ENCODE data around the gene PIKFYVE.

GRCh38 chr2:208255557-208256106 lies 10.4 kb upstream of the PIKFYVE start:
- TF ChIP-seq CTCF (IDR thresholded peaks at IDR 0.05) (peak in 2 of 3 donors; percentile 3 to 4), POLR2A (IDR thresholded peaks at IDR 0.05) (no peak)

Data from ovary (tissue), 3 donors.